HUES6 (cell line): Measurements from ENCODE around the gene RPS21.

ENCODE experiments used
- H3K27ac ChIP-seq: 2 replicates; pipeline ENCODE4 v1.7.0; 2013; ENCODE audit warnings: low read depth, mild to moderate bottlenecking, low read length, inconsistent platforms
- H3K27me3 ChIP-seq: 2 replicates; pipeline ENCODE4 v1.6.1; 2013; ENCODE audit warnings: low read length; ENCODE audit not compliant: control insufficient read depth, insufficient read depth
- H3K36me3 ChIP-seq: 2 replicates; pipeline ENCODE4 v1.6.1; 2013; ENCODE audit warnings: low read length; ENCODE audit not compliant: control insufficient read depth, insufficient read depth
- H3K4me1 ChIP-seq: 2 replicates; pipeline ENCODE4 v1.6.1; 2013; ENCODE audit warnings: low read length; ENCODE audit not compliant: control insufficient read depth, insufficient read depth
- H3K4me3 ChIP-seq: 2 replicates; pipeline ENCODE4 v1.5.1; 2013; ENCODE audit warnings: low read depth, low read length
- H3K9ac ChIP-seq: one replicate; pipeline ENCODE4 v1.6.1; 2013; ENCODE audit warnings: mild to moderate bottlenecking, low read length
- H3K9me3 ChIP-seq: 2 replicates; pipeline ENCODE4 v1.6.1; 2013; ENCODE audit warnings: low read depth, low read length; ENCODE audit not compliant: control insufficient read depth, insufficient read depth

RPS21 gene

DNA sequence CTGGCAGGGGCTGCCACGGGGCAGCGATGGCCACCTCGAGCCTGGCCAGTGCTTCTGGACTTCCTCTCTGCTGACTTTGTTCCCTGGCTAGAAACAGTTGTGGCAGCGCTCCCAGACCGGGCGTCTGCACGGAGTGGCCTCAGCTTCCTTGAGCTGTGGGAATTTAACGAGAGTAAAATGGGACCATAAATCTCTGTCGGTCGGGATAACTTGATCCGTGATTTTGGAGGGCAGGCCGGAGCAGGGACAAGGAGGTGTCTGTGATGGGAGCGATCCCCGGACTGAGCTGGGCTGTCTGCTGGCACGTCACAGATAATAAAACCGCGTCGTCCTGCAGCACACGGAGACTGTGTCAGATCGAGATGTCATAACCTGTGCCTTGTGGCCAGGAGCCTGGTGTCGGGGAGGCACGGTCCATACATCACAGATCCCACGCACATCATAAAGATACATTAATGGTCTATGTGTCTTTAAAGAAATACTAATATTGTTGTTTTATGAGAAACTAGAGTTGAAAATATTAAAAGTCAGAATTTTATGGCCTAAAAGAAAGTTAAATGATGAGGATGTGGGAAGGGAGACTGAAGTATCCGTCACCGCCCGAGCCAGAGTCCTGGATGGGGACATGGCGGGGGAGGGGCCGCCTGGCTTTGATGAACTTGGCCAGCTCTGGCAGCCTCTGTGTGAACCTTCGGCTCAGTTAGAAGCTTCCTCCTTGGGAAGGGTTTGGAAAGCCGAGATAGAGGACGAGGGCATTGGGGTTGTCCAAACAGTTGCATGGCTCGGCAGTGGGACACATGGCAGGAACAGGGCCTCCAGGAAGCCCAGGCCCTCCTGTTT is 47.0 kb downstream of the RPS21 start:
- H3K27ac ChIP-seq, result no peak overlapping the region
- H3K27me3 ChIP-seq, result peaks cover 4% of the 10 kb centered on the region; the same call in 1 of the 2 replicates
- no peak overlapping the region for H3K4me3 ChIP-seq
- H3K36me3 ChIP-seq, result no peaks in the 10 kb centered on the region
- peaks cover 13% of the 10 kb centered on the region for H3K4me1 ChIP-seq
- H3K9me3 ChIP-seq, result peaks cover 3% of the 10 kb centered on the region; the same call in 1 of the 2 replicates
- H3K9ac ChIP-seq, result no peak overlapping the region

DNA sequence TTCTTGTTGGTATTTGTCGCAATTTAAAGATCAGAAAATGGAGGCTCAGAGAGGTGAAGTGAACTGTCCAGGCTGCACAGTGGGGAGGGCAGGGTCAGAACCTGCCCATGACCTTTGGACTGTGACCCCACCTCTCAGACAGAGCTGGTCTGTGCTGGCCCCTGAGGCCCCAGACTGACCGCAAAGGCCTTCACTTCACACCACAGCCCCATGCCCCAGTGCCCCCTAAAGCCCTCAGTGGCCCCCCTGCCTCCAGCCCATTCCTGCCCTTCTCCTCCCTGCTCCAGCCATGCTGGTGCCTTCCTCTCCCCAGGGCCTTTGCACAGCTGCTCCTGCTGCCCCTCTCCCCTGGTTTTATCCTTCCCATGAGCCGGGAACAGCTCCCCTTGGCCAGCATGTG is 49.8 kb downstream of the RPS21 start:
- no peak overlapping the region for H3K27ac ChIP-seq
- no peak overlapping the region for H3K4me3 ChIP-seq
- no peak overlapping the region for H3K9ac ChIP-seq
- no peaks in the 10 kb centered on the region for H3K27me3 ChIP-seq
- peaks cover 3% of the 10 kb centered on the region; the same call in 1 of the 2 replicates for H3K9me3 ChIP-seq
- no peaks in the 10 kb centered on the region for H3K36me3 ChIP-seq
- H3K4me1 ChIP-seq, result no peaks in the 10 kb centered on the region

GRCh38 chr20:62437496-62437895 is 50.6 kb downstream of the RPS21 start:
- H3K9ac ChIP-seq, result no peak overlapping the region
- H3K9me3 ChIP-seq, result peaks cover 3% of the 10 kb centered on the region; the same call in 1 of the 2 replicates
- no peaks in the 10 kb centered on the region for H3K36me3 ChIP-seq
- H3K4me1 ChIP-seq, result no peaks in the 10 kb centered on the region
- no peak overlapping the region for H3K4me3 ChIP-seq
- no peaks in the 10 kb centered on the region for H3K27me3 ChIP-seq
- no peak overlapping the region for H3K27ac ChIP-seq

DNA sequence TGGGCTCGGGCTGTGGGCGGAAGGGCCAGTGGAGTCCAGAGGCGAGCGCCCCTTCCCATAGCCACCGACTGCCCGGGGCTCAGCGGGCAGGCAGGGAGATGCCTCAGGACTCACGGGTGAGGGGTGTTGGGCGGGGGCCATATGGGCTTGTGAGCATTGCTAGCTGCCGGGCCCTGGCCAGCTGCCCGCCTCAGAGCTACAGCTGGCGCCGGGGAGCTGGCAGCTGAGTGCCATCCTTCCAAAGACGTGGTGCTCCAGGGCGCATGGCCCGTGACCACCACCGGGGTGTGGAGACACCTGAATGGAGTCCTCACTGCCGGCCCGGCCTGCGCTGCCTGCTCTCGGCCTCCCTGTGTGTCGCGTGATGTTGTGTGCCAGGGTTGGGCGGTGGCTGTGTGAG is 51.0 kb downstream of the RPS21 start:
- H3K27ac ChIP-seq, result no peak overlapping the region
- no peaks in the 10 kb centered on the region for H3K36me3 ChIP-seq
- no peaks in the 10 kb centered on the region for H3K4me1 ChIP-seq
- H3K4me3 ChIP-seq, result no peak overlapping the region
- peaks cover 3% of the 10 kb centered on the region; the same call in 1 of the 2 replicates for H3K9me3 ChIP-seq
- H3K9ac ChIP-seq, result no peak overlapping the region
- H3K27me3 ChIP-seq, result no peaks in the 10 kb centered on the region
